SK-N-SH (cell line): Measurements from ENCODE around the gene ASAP2. TPM values are rescaled to one million over a fixed set of nuclear protein-coding genes. Genes with fewer than 3 reads are reported as not detected.

Experiments
- CTCF ChIA-PET: fragments of 300-600, 350-600 bp; formaldehyde crosslinking; extraction: SDS; loops from one replicate; lab custom pipeline; 2021; lab: Yijun Ruan, JAX
- POLR2A ChIA-PET: fragments of 350-600 bp; sonication (Branson Sonifier 250); formaldehyde crosslinking; extraction: SDS; loops from one replicate; lab custom pipeline; 2020; ENCODE audit warnings: antibody characterized with exemption, inconsistent platforms; lab: Yijun Ruan, JAX
- DNase-seq: peaks from one replicate; pipeline ENCODE4 v3.0.0; 2012
- H2AFZ ChIP-seq: fragments of 200-600 bp; sonication (generic); 2 replicates; pipeline ENCODE4 v1.8.1; 2016; ENCODE audit warnings: antibody characterized with exemption, mild to moderate bottlenecking, low read depth
- H3F3A ChIP-seq: fragments of 200-600 bp; sonication (generic); replicated peaks from 2 replicates; pipeline ENCODE3; 2016; ENCODE audit warnings: antibody characterized with exemption, mild to moderate bottlenecking; ENCODE audit not compliant: insufficient read depth
- H3K27ac ChIP-seq, 2 experiments: fragments of 200-500 bp in 1 of 2; fragments of 200-600 bp in 1 of 2; sonication (Bioruptor generic) in 1 of 2; sonication (generic), shearing (Covaris generic) in 1 of 2; 2 replicates each; pipeline versions ENCODE4 v1.5.1 to v1.6.1; 2014 to 2016; ENCODE audit warnings: low read depth in 2 of 2, inconsistent platforms in 1 of 2, low read length in 1 of 2, mild to moderate bottlenecking in 1 of 2, mixed read lengths in 1 of 2
- H3K27me3 ChIP-seq: fragments of 200-600 bp; sonication (generic), shearing (Covaris generic); 2 replicates; pipeline ENCODE4 v1.6.1; 2016; ENCODE audit warnings: mixed run types; ENCODE audit not compliant: insufficient read depth
- H3K36me3 ChIP-seq, 2 experiments: fragments of 200-500 bp in 1 of 2; fragments of 200-600 bp in 1 of 2; sonication (Bioruptor generic) in 1 of 2; sonication (generic) in 1 of 2; replicated peaks in 1 of 2; 2 replicates each; pipeline versions ENCODE3 to v1.5.1; 2014 to 2016; ENCODE audit warnings: low read length in 1 of 2, mild to moderate bottlenecking in 1 of 2; ENCODE audit not compliant: insufficient read depth in 2 of 2, control insufficient read depth in 1 of 2
- H3K4me1 ChIP-seq, 2 experiments: fragments of 200-500 bp in 1 of 2; fragments of 200-600 bp in 1 of 2; sonication (Bioruptor generic) in 1 of 2; sonication (generic), shearing (Covaris generic) in 1 of 2; 2 replicates each; pipeline versions ENCODE4 v1.5.1 to v1.6.1; 2014 to 2016; ENCODE audit warnings: low read depth in 1 of 2, low read length in 1 of 2, mixed run types in 1 of 2; ENCODE audit not compliant: insufficient read depth in 2 of 2, control insufficient read depth in 1 of 2
- H3K4me2 ChIP-seq: fragments of 200-600 bp; sonication (generic), shearing (Covaris generic); 2 replicates; pipeline ENCODE4 v1.6.1; 2017; ENCODE audit warnings: mixed run types
- H3K4me3 ChIP-seq, 2 experiments: fragments of 200-500 bp in 1 of 2; fragments of 200-600 bp in 1 of 2; sonication (Bioruptor generic) in 1 of 2; sonication (generic), shearing (Covaris generic) in 1 of 2; 2 replicates each; pipeline versions ENCODE4 v1.5.1 to v1.8.1; 2014 to 2016; ENCODE audit warnings: low read depth in 2 of 2, inconsistent platforms in 1 of 2, low read length in 1 of 2, mild to moderate bottlenecking in 1 of 2, mixed read lengths in 1 of 2, moderate library complexity in 1 of 2
- H3K79me2 ChIP-seq: fragments of 200-600 bp; sonication (generic); 2 replicates; pipeline ENCODE4 v1.8.1; 2017; ENCODE audit warnings: mild to moderate bottlenecking; ENCODE audit not compliant: insufficient read depth
- H3K9ac ChIP-seq: fragments of 200-600 bp; sonication (generic); 2 replicates; pipeline ENCODE4 v1.6.1; 2017; ENCODE audit warnings: mixed run types
- H3K9me2 ChIP-seq: fragments of 200-600 bp; sonication (generic); 2 replicates; pipeline ENCODE4 v1.6.1; 2017; ENCODE audit warnings: mixed run types
- H3K9me3 ChIP-seq: fragments of 200-600 bp; sonication (generic); 2 replicates; pipeline ENCODE4 v1.6.1; 2017; ENCODE audit warnings: mixed run types, mild to moderate bottlenecking, moderate library complexity
- H4K20me1 ChIP-seq: fragments of 200-600 bp; sonication (generic); 2 replicates; pipeline ENCODE4 v1.6.1; 2017; ENCODE audit warnings: mild to moderate bottlenecking, mixed run types; ENCODE audit not compliant: insufficient read depth
- ELF1 ChIP-seq: IDR thresholded peaks from 2 replicates; pipeline ENCODE4 v1.4.0; 2012
- EP300 ChIP-seq, 2 experiments: IDR thresholded peaks; 2 replicates each; pipeline versions ENCODE4 v1.4.0 to v1.6.1; 2012; ENCODE audit warnings: borderline replicate concordance in 1 of 2, low read depth in 1 of 2, low read length in 1 of 2
- FOSL2 ChIP-seq: IDR thresholded peaks from 2 replicates; pipeline ENCODE4 v1.4.0; 2012; ENCODE audit warnings: low read depth, mild to moderate bottlenecking, moderate library complexity, borderline replicate concordance
- JUND ChIP-seq: IDR thresholded peaks from 2 replicates; pipeline ENCODE4 v1.4.0; 2012
- NRF1 ChIP-seq: IDR thresholded peaks from 2 replicates; pipeline ENCODE4 v1.6.1; 2012; ENCODE audit warnings: low read depth, mild to moderate bottlenecking, low read length
- PBX3 ChIP-seq: IDR thresholded peaks from 2 replicates; pipeline ENCODE4; 2012
- RAD21 ChIP-seq: IDR thresholded peaks from 2 replicates; pipeline ENCODE4 v1.6.1; 2012; ENCODE audit warnings: mild to moderate bottlenecking, low read length
- RXRA ChIP-seq: IDR thresholded peaks from 2 replicates; pipeline ENCODE4 v1.4.0; 2012; ENCODE audit warnings: low read depth, mild to moderate bottlenecking, borderline replicate concordance
- SIN3A ChIP-seq: IDR thresholded peaks from 2 replicates; pipeline ENCODE4 v1.6.1; 2012; ENCODE audit warnings: low read depth, mild to moderate bottlenecking, low read length, moderate library complexity, borderline replicate concordance
- TAF1 ChIP-seq: IDR thresholded peaks from 2 replicates; pipeline ENCODE4 v1.6.1; 2012; ENCODE audit warnings: low read depth, mild to moderate bottlenecking, low read length, moderate library complexity, borderline replicate concordance
- TCF12 ChIP-seq: IDR thresholded peaks from 2 replicates; pipeline ENCODE4 v1.4.0; 2012
- WGBS: methylation state at CpG from one replicate; pipeline ENCODE4 v1.1.6; 2017; ENCODE audit warnings: low lambda C conversion rate; 5-methylcytosine and 5-hydroxymethylcytosine counted together
- polyA plus RNA-seq, 3 experiments: library from polyadenylated mRNA; depleted of rRNA; stranded (reverse); fragments of >200 nt; gene quantifications; 2 replicates each; pipeline ENCODE4 v1.2.3, GENCODE V29; 2012

ASAP2 gene
- polyA plus RNA-seq, 1 of the 3 experiments (the other 2 are of a cell fraction): 37.9 TPM

GRCh38 chr2:9284521-9285297, 78.1 kb downstream of the ASAP2 start:
- Histone ChIP-seq H3K27me3 (no peaks in the 10 kb centered on the region), H3K79me2 (peaks cover 79% of the 10 kb centered on the region), H2AFZ (no peak overlapping the region), H3K36me3 (peaks cover 50 to 56% of the 10 kb centered on the region in 2 experiments), H3K27ac (peak overlapping the region; percentile 40 to 95; a peak in 2 of 4 replicates), H3K9ac (no peak overlapping the region), H3K4me3 (no peak overlapping the region), H3F3A (peaks cover 45% of the 10 kb centered on the region), H3K4me1 (peaks cover 13 to 41% of the 10 kb centered on the region in 2 experiments; a peak in 3 of 4 replicates), H4K20me1 (no peaks in the 10 kb centered on the region; the same call in 1 of the 2 replicates), H3K9me2 (no peaks in the 10 kb centered on the region), H3K4me2 (no peak overlapping the region), H3K9me3 (no peaks in the 10 kb centered on the region)
- no peak for DNase-seq
- TF ChIP-seq ELF1 (no peak), NRF1 (no peak), RXRA (no peak)
- 92% methylated on average over 6 of the region's 6 CpGs for WGBS
- ChIA-PET CTCF (interaction anchor here (0.8 to 1.5 kb wide), 5 partner anchors 9 to 70 kb away, joined by 3 to 6 read pairs (median 3); no protein-coding TSS in a partner anchor), POLR2A (no interaction called here)

GRCh38 chr2:9285385-9285920, 78.8 kb downstream of the ASAP2 start:
- peaks cover 50% of the 10 kb centered on the region for H3F3A ChIP-seq
- peak overlapping the region; percentile 45 to 95; a peak in 3 of 4 replicates for H3K27ac ChIP-seq
- CTCF ChIA-PET: interaction anchor here (1.4 to 1.5 kb wide), 2 partner anchors 10 to 15 kb away, joined by 3 to 6 read pairs; no protein-coding TSS in a partner anchor
- H2AFZ ChIP-seq: no peak overlapping the region
- no peak for DNase-seq
- 72% methylated on average over 2 of the region's 2 CpGs for WGBS
- H3K9ac ChIP-seq: no peak overlapping the region
- H4K20me1 ChIP-seq: no peaks in the 10 kb centered on the region; the same call in 1 of the 2 replicates
- H3K4me2 ChIP-seq: no peak overlapping the region
- H3K9me3 ChIP-seq: no peaks in the 10 kb centered on the region
- TF ChIP-seq EP300 (IDR thresholded peaks at IDR 0.05; ENCODE audit: borderline replicate concordance in 1 of 2, low read depth in 1 of 2, low read length in 1 of 2) (no peak), TAF1 (no peak), PBX3 (peak; percentile 83)
- peaks cover 81% of the 10 kb centered on the region for H3K79me2 ChIP-seq
- POLR2A ChIA-PET: no interaction called here
- peaks cover 13 to 41% of the 10 kb centered on the region in 2 experiments; a peak in 3 of 4 replicates for H3K4me1 ChIP-seq
- H3K4me3 ChIP-seq: no peak overlapping the region
- H3K36me3 ChIP-seq: peaks cover 44 to 58% of the 10 kb centered on the region in 2 experiments
- no peaks in the 10 kb centered on the region for H3K9me2 ChIP-seq
- no peaks in the 10 kb centered on the region for H3K27me3 ChIP-seq

- H3K9ac ChIP-seq: no peak overlapping the region
- POLR2A ChIA-PET: no interaction called here
- 49% methylated on average over 4 of the region's 4 CpGs for WGBS
- TF ChIP-seq FOSL2: peak; percentile 64; the same call in 1 of the 2 replicates
- TF ChIP-seq SIN3A: no peak
- TF ChIP-seq TAF1: no peak
- no peak for TF ChIP-seq RAD21
- TF ChIP-seq TCF12: peak; percentile 14; the same call in 1 of the 2 replicates
- peak; percentile 39; the same call in 1 of the 2 replicates for TF ChIP-seq JUND
- peak; percentile 19; the same call in 1 of the 2 replicates for TF ChIP-seq PBX3
- TF ChIP-seq, all 33 proteins: peak for 4
- peaks cover 40 to 56% of the 10 kb centered on the region in 2 experiments for H3K36me3 ChIP-seq
- peaks cover 81% of the 10 kb centered on the region for H3K79me2 ChIP-seq
- H3F3A ChIP-seq: peaks cover 50% of the 10 kb centered on the region
- no peaks in the 10 kb centered on the region for H3K27me3 ChIP-seq
- H3K4me2 ChIP-seq: no peak overlapping the region
- CTCF ChIA-PET: interaction anchor here (1.0 to 1.4 kb wide), 2 partner anchors 10 to 143 kb away, joined by 3 to 6 read pairs; no protein-coding TSS in a partner anchor
- H4K20me1 ChIP-seq: no peaks in the 10 kb centered on the region; the same call in 1 of the 2 replicates
- no peaks in the 10 kb centered on the region for H3K9me2 ChIP-seq
- no peak for DNase-seq
- no peaks in the 10 kb centered on the region for H3K9me3 ChIP-seq
- H2AFZ ChIP-seq: no peak overlapping the region
- H3K4me3 ChIP-seq: no peak overlapping the region
- peak overlapping the region; percentile 45 to 95; a peak in 3 of 4 replicates for H3K27ac ChIP-seq
- peaks cover 13 to 41% of the 10 kb centered on the region in 2 experiments; a peak in 3 of 4 replicates for H3K4me1 ChIP-seq
These were observed 79.3 kb downstream of the ASAP2 start for GRCh38 chr2:9285921-9286320.
